Subcutaneous adipose tissue (tissue), 4 donors: Measurements from ENCODE around the gene NME7. TPM values are rescaled to one million over a fixed set of nuclear protein-coding genes. Genes with fewer than 3 reads are reported as not detected.

Experiments
- CTCF ChIP-seq: fragments of 450-650 bp; IDR thresholded peaks from one replicate; pipeline ENCODE4 v1.5.1; 2016; ENCODE audit warnings: low read depth, mild to moderate bottlenecking, control low read depth, antibody characterized with exemption, moderate library complexity
- total RNA-seq, 4 donors: library from RNA; depleted of rRNA; stranded (reverse); fragments of >200 nt; gene quantifications; one replicate each; pipeline ENCODE4 v1.1.0, GENCODE V29; 2016

The NME7 gene
- total RNA-seq, 4 donors from 2014 or later, result 10.5 to 14.2 (median 12.9) TPM

- TF ChIP-seq CTCF, result no peak
These were observed 29.0 kb downstream of the NME7 start for GRCh38 chr1:169338617-169339016.

GRCh38 chr1:169330927-169331326 lies 36.7 kb downstream of the NME7 start:
- TF ChIP-seq CTCF, result no peak

GRCh38 chr1:169329383-169329782 lies 38.2 kb downstream of the NME7 start:
- no peak for TF ChIP-seq CTCF

- TF ChIP-seq CTCF, result no peak
These were observed 39.7 kb downstream of the NME7 start for GRCh38 chr1:169327875-169328274.

GRCh38 chr1:169326956-169327268 lies 40.7 kb downstream of the NME7 start:
- no peak for TF ChIP-seq CTCF

- TF ChIP-seq CTCF, result no peak
These were observed 41.2 kb downstream of the NME7 start for GRCh38 chr1:169326261-169326955.

- no peak for TF ChIP-seq CTCF
These were observed 42.5 kb downstream of the NME7 start for GRCh38 chr1:169325117-169325516.
